ENCODE measurements around the gene E2F1.
"Not testable (repeated sequence)": the region's sequence is repeated elsewhere in the genome, so short reads cannot be mapped to it uniquely, and the experiment has no call there.

Gene E2F1

GRCh38 chr20:33656783-33657703 lies 29.1 kb downstream of the E2F1 start:
- no peak for DNase-seq

GRCh38 chr20:33656010-33656782 lies 30.0 kb downstream of the E2F1 start:
- no peak for DNase-seq

DNA sequence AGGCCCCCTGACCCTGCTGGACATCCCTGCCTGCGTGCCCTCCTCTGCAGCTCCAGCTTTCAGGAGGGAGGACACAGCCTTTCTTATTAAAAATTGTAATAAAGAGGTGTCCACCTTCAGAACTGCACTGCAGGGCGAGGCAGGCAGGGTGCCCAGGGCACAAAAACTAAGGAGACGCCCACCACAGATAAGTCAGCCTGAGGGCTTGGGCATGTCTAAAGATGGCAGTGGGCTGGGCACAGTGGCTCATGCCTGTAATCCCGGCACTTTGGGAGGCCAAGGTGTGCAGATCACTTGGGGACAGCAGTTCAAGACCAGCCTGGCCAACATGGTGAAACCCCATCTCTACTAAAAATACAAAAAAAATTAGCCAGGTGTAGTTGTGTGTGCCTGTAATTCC lies 31.0 kb downstream of the E2F1 start:
- no peak for DNase-seq

DNA sequence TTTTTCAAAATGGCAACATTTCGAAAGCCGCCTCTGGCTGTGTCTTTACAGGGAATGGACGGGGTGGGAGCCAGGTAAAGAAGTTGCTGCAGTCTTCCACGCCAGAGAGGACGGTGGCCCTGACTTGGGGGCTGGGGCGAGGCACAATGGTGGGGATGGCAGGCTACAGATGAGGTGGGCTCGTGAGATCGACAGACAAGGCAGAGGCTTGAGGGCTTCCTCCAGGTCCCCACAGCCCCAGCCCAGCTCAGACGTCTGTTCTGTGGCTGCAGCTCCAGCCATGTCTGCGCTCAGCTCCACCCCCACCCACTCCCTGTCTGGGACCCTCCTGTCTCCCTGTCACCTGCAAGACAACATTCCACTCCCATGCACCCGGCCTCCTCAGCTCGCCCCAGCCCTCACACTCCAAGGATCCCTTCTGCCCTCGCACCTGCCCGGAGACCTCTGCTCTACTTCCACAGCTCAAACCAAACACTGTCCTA lies 31.5 kb downstream of the E2F1 start:
- no peak for DNase-seq

- peak; percentile 100 for DNase-seq
Measured at GRCh38 chr20:33653900-33654596, 32.1 kb downstream of the E2F1 start.

DNA sequence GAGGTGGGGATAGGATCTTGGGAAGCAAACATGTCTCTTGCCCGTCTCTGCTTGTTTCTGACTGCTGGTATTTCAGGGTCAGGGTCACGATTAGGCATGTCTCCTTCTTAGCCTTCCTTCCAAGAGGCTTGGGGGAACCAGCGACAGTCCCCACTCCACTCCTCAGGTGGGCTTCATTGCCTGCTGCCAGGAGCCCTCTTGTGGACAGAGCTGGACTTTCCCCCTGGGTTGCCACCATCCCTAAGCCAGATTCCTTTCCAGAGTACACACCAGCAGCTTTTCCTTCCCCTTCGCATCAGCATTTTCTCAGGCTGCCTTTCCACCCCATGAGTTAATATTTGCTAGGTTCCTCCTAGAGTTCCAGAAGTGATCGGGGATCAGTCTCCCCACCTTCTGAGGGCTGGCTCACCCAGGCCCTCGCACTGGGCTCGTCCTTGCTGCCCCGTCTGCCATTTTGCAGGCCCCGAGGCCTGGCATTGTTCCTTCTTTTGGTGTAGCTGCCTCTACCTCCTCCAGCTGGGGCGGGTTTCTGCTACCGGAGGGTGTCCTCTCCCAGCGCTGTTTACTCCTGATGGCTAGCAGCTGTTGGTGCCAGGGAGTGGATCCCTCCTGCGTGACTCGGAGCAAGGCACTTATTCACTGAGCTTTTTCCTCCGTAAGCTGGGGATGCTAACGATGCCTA lies 32.8 kb downstream of the E2F1 start:
- DNase-seq = peak; percentile 67

GRCh38 chr20:33651562-33652048 lies 34.6 kb downstream of the E2F1 start:
- DNase-seq = no peak

DNA sequence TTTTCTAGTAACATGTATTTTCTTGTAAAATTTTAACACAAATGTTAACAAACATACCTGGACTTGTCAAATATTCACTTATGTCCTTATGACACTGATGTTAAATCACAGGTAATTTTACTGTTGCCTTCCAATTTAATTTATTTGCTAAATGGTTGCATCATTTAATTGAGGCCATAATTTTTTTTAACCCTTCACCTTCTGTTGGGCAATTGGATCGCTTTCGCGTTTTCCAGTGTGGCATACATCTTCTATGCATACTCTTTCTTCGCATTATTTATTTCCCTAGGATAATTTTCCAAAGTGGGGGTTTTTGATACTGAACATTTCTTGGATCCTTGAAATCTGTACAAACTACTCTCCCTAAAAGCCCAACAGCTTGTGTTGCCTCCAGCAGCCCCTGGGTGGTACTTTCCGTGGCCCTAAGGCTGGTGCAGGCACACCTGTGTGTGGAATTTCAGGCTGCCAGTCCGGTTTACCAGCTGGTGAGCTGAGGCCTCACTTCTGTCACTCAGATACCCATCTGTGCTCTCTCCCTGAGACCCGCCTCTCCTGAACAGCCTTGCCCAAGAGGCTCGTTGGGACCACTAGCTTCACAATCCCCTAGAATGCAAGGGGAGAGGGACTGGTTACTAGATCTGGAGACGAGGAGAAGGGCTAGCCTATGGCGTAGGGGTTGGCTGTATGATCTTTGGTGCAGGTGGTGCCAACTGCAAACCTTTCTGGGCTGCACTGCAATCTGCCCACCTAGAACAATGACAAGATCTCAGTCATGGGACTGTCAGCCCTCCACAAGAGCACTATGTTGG lies 35.2 kb downstream of the E2F1 start:
- no peak for DNase-seq

- DNase-seq = no peak
Measured at GRCh38 chr20:33650111-33650752, 36.0 kb downstream of the E2F1 start.

DNA sequence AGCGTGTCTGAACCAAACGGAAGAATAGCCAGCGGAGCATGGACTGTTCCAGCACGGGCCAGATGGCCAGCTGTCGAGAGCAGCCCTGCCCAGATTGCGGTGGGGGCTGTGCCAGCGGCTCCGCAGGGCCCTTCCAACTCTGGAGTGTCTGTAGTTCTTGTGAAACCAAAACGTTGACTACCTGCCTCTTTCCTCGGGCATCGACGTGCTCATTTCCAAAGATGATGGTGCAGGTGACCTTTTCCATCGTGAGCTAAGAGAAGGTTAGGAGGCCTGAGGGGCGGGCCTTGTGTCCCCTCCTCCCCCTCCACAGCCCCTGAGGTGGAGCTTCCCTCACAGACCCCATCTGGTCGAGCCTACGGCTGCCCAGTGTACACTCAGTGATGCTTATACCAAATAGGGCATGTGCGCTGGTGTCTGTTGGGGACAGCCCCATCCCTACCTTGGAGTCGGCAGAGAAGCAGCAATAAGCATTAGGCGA lies 36.9 kb downstream of the E2F1 start:
- no peak for DNase-seq

GRCh38 chr20:33648396-33649004 lies 37.7 kb downstream of the E2F1 start:
- no peak for DNase-seq

- no peak for DNase-seq
Measured at GRCh38 chr20:33647603-33648395, 38.4 kb downstream of the E2F1 start.

- DNase-seq = not testable (repeated sequence)
Measured at GRCh38 chr20:33646959-33647602, 39.1 kb downstream of the E2F1 start.

GRCh38 chr20:33646191-33646590 lies 40.0 kb downstream of the E2F1 start:
- DNase-seq = no peak

- no peak for DNase-seq
Measured at GRCh38 chr20:33645396-33645795, 40.8 kb downstream of the E2F1 start.

- no peak for DNase-seq
Measured at GRCh38 chr20:33645072-33645358, 41.2 kb downstream of the E2F1 start.

DNA sequence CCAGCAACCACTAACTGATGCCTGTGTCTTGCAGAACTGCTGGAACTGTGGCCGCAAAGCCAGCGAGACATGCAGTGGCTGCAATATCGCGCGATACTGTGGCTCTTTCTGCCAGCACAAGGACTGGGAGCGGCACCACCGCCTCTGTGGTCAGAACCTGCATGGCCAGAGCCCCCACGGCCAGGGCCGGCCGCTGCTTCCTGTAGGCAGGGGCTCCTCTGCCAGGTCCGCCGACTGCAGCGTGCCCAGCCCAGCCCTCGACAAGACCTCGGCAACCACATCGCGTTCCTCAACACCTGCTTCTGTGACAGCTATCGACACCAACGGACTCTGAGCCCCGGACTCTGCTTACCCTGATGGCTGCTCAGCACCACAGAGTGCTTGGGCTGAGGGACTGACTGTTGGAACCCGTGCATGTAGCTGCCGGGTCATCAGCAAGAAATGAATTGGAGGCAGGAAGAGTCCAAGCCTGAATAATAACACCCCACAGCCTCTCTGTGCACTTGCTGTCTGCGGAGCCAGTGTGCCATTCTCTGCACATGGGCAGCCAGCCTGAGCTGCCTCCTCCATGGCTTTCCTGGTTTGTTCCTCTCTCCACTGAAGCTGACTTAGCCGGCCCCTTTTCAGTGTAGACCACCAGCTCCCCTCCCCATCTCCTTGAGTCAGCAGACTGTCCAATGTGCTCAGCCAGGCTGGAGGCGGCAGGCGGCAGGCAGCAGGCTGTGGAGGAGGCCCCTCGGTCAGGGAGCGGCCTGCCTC lies 41.7 kb downstream of the E2F1 start:
- no peak for DNase-seq

DNA sequence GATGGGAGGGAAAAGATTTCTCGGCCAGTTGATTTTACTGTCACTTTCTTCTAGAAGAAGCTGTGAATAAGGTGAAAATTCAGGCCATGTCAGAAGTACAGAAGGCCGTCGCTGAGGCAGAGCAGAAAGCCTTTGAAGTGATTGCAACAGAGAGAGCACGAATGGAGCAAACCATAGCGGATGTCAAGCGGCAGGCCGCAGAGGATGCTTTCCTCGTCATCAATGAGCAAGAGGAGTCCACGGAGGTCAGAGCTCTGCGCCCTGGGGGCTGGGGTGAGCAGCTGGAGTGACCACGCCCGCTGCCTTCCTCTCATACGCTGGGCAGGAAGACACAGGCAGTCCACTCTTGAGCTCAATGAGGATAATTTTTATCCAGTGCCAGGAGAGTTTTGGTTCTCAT lies 45.9 kb downstream of the E2F1 start:
- no peak for DNase-seq

GRCh38 chr20:33636776-33637175 lies 49.4 kb downstream of the E2F1 start:
- DNase-seq = no peak

Data from NCI-H146 (cell line).